Epidermal melanocyte (primary cell): ENCODE data around the gene C9orf153.
"Not testable (repeated sequence)": the region's sequence is repeated elsewhere in the genome, so short reads cannot be mapped to it uniquely, and the experiment has no call there.

Experiments
- DNase-seq: peaks from one replicate; pipeline ENCODE4 v3.0.0; 2011; ENCODE audit warnings: low spot score; ENCODE audit not compliant: insufficient read length

Gene C9orf153

GRCh38 chr9:86259557-86259956, at the start of gene C9orf153:
Gene C9orf153, minus strand, starts transcription at chr9:86259657. Its CDS starts 30,054 bp downstream, at chr9:86229603.
- no peak for DNase-seq

GRCh38 chr9:86308687-86309086, 49.2 kb upstream of the C9orf153 start:
- no peak for DNase-seq

DNA sequence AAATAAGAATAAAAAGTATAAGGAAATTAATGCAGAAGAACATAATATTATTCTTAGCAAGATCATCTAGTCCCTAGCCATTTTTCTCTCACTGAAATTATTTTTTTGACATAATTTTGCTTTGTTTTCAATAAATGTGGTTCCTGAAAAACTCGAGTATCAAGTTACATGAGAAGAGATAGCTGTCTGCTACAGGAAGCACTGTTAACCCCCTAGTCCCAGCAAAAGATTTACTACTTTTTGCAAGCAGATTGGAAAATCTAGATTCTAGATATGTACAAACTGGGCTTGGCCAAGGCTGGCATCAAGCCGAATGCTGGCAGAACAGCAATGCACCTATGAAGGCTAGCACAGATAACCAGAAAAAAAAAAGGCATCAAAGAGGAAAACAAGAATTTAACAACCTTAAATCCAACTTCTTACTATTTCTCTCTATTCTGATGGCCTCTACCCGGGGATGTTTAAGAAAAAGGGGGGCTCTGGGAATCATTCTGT, 44.8 kb upstream of the C9orf153 start:
- no peak for DNase-seq

GRCh38 chr9:86303316-86303975, 44.0 kb upstream of the C9orf153 start:
- DNase-seq: no peak

- DNase-seq: no peak
Observed at GRCh38 chr9:86301686-86302085, 42.2 kb upstream of the C9orf153 start.

DNA sequence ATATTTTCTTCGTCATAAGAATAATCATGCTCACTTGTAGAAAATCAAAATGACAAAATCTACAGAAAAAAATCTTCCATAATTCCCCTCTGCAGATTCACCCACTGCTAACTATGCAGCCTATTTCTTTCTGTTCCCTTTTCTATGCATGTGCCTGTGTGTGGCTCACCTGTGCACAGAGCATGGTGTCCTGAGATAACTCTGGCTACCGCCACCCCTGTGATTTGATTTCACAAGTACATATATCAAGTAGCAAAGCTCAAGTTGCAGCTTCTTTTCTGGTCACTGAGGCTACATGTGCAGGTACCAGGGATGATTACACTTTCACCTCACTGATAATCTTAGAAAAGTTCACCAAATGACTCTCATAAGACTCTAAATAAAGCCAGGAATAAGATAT, 41.2 kb upstream of the C9orf153 start:
- DNase-seq: no peak

DNA sequence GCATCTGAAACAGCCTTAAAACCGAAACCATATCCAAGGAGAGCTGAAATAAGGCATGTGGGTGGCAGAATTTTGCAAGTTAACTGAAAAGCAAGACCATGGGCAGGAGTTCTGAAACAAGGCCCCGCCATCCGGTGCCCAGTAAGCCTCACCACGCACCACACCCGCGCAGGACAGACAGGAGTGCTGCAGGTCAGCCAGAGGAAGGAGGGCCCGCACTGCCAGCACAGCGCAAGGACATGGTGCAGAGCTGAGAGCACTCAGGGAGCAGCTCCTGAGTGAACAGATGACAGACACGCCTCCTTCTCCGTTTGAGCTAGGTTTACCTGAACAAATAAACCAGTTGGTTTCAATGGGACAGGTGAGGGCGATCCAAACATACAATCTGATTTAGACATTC, 39.4 kb upstream of the C9orf153 start:
- no peak for DNase-seq

- not testable (repeated sequence) for DNase-seq
Observed at GRCh38 chr9:86290341-86290740, 30.9 kb upstream of the C9orf153 start.

DNA sequence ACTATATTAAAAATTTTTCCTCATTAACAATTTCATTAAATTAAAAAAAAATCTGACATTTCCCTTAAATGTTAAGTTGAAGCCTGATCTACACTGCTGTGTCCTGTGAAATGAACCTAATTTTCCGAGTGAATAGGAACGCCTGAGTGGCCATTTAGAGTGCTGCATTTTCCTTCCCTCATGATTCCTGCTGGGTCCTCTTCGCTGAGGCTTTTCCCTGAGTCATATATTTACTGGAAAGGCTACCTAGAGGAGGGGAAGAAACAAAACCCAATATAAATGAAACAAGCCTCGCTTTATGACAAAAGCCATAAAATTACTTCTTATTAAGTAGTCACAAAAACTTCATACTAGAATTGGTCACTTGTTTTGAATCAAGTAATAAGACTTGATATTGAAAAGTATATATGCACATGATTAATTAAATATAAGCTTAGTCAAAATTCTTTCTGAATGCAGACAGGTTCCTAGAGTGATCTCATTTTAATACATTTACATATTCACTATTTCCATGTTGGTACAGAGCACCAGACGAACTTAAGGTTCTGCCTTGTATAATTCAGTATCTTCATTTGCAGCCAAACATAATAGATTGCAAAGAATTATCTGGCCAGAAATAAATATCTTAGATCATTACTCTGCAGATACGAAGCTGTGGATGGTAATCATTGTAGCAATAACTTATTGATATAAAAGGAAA, 29.2 kb upstream of the C9orf153 start:
- DNase-seq: no peak

GRCh38 chr9:86287013-86287412, 27.6 kb upstream of the C9orf153 start:
- no peak for DNase-seq

DNA sequence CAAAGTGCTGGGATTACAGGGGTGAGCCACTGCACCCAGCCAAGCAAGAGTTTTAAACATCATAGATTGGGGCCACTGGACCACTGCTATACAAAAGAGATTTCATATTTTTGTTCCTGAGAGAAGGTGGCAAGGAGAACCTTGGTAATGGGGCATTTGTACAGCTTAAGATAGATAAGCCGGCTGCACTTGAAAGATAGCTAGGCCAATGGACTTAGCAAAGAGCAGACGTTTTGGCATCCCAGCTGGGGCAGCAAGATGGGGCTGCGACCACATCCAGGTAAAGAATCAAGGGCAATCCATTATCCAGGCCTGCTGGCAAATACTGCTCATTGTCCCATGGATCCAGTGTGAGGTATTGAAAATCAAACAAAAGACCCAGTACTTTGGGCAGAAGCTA, 26.8 kb upstream of the C9orf153 start:
- DNase-seq: no peak

- no peak for DNase-seq
Observed at GRCh38 chr9:86285261-86285660, 25.8 kb upstream of the C9orf153 start.

DNA sequence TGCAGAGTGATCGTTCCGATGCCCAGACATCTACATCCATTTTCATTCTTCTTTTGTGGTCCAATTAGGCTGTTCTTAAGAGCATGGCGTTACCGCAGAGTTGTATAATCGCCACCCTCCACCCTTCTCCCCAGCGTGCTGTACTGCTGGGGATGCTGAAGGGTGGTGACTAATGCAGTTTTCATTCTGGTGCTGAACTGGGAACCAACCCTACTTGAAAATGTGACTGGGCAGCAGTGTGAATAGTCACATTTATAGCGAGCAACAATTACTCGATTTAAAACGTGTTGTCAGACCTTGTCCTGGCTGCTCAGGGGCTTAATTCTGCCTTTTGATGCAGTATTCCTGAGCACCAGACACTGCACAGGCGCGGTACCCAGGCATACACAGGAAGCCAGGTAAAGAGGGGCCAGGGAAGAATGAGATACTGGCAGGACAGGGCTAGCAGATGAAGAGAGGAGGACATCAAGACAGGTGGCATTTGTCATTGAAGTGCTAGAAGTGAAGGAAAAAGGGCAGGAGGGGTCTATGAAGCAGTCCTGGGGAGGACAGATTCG, 23.6 kb upstream of the C9orf153 start:
- no peak for DNase-seq

- DNase-seq: peak; percentile 51
Observed at GRCh38 chr9:86282077-86282978, 22.9 kb upstream of the C9orf153 start, which contains the start of gene ISCA1. Gene ISCA1, minus strand, starts transcription at chr9:86282538. Its CDS starts 80 bp downstream, at chr9:86282458.

DNA sequence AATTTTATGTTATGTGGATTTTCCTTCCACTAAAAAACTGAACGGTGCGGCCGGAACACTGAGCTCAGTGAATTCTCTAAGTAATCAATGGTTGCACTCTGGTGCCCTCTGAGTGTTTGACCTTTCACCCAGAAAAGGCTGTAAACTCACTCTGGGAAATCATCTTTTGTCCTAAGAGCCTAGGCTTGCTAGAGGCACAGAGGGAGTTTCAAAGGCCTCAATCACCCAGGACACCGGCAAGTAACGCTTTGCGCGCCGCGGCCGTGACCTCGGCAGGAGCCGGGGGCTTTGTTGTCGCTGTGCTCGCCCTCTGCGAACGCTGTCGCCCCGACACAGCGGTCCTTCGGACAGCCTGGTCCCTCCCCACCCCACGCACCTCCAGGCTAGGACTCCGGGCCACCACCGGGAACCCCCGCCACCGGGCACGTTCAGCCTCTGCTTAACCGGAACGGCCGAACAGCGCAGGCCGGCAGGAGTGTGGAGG, 22.2 kb upstream of the C9orf153 start:
- DNase-seq: no peak

- DNase-seq: no peak
Observed at GRCh38 chr9:86280580-86280979, 21.1 kb upstream of the C9orf153 start.

- DNase-seq: no peak
Observed at GRCh38 chr9:86279839-86280238, 20.4 kb upstream of the C9orf153 start.

GRCh38 chr9:86277072-86277471, 17.6 kb upstream of the C9orf153 start:
- DNase-seq: no peak

GRCh38 chr9:86275962-86276361, 16.5 kb upstream of the C9orf153 start:
- no peak for DNase-seq

DNA sequence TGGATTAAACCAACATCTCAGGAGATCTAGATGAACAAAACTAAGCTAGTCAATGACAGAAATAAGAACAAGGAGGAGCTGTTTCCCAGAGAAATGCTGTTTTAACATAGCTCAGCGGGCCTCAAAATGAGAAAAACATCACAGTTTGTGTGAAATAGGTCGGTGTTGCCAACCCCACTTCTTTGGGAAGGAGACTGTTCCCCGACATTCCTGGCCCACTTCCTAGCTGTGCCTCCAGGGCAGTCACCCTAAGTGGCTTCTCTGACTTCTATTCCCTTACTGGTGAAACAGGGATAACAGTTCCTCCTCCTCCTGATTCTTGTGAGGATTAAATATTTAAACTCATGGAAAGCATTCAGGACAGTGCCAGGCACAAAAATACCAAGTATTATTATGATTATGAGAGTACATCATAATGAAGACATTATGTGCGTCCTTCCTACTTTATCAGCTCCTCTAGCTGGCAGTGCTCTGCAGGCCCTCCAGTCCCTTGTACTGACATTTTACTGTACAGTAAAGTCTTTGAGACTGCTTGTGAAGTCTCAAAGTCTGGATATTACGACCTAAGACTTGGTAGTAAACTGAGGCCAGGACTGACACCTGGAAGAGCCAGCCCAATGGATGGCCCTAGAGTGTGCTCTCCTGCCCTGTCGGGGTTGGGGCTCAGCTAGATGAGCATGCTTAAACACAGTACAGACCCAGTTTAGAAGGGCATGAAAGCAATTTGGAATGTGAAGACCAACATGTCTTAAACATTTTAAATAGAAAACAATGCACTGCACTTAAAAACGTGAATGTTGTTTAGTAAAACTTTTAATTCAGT, 15.6 kb upstream of the C9orf153 start:
- DNase-seq: no peak
